ENCODE data around the gene WFS1.

The WFS1 gene

GRCh38 chr4:6300359-6300758, 30.7 kb downstream of the WFS1 start:
- no peak for DNase-seq (ENCODE audit: low read depth)

DNA sequence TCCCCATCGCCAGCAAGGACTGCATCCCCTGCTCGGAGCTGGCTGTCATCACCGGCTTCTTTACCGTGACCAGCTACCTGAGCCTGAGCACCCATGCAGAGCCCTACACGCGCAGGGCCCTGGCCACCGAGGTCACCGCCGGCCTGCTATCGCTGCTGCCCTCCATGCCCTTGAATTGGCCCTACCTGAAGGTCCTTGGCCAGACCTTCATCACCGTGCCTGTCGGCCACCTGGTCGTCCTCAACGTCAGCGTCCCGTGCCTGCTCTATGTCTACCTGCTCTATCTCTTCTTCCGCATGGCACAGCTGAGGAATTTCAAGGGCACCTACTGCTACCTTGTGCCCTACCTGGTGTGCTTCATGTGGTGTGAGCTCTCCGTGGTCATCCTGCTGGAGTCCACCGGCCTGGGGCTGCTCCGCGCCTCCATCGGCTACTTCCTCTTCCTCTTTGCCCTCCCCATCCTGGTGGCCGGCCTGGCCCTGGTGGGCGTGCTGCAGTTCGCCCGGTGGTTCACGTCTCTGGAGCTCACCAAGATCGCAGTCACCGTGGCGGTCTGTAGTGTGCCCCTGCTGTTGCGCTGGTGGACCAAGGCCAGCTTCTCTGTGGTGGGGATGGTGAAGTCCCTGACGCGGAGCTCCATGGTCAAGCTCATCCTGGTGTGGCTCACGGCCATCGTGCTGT, 31.5 kb downstream of the WFS1 start:
- DNase-seq (ENCODE audit: low read depth): no peak

DNA sequence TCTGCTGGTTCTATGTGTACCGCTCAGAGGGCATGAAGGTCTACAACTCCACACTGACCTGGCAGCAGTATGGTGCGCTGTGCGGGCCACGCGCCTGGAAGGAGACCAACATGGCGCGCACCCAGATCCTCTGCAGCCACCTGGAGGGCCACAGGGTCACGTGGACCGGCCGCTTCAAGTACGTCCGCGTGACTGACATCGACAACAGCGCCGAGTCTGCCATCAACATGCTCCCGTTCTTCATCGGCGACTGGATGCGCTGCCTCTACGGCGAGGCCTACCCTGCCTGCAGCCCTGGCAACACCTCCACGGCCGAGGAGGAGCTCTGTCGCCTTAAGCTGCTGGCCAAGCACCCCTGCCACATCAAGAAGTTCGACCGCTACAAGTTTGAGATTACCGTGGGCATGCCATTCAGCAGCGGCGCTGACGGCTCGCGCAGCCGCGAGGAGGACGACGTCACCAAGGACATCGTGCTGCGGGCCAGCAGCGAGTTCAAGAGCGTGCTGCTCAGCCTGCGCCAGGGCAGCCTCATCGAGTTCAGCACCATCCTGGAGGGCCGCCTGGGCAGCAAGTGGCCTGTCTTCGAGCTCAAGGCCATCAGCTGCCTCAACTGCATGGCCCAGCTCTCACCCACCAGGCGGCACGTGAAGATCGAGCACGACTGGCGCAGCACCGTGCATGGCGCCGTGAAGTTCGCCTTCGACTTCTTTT, 32.2 kb downstream of the WFS1 start:
- no peak for DNase-seq (ENCODE audit: low read depth)

- no peak for DNase-seq (ENCODE audit: low read depth)
Observed at GRCh38 chr4:6302869-6303268, 33.2 kb downstream of the WFS1 start.

DNA sequence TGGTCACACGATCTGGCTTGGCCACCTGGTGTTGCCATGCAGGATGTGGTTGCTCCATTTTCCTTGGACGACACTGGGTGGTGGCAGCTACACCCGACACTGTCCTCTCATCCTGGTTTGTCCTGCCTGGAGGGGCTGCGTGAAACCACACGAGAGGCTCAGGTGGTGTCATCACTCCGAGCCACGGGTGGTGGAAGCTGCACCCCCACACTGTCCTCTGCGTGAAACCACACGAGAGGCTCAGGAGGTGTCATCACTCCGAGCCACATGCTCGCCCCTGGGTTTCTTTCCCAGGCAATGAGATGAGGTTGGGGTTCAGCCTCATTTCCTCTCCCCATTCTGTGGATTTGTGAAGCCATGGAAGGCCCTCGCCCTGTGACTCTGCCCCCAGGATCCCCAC, 34.3 kb downstream of the WFS1 start:
- no peak for DNase-seq (ENCODE audit: low read depth)

- DNase-seq (ENCODE audit: low read depth): no peak
Observed at GRCh38 chr4:6306299-6306698, 36.6 kb downstream of the WFS1 start.

DNA sequence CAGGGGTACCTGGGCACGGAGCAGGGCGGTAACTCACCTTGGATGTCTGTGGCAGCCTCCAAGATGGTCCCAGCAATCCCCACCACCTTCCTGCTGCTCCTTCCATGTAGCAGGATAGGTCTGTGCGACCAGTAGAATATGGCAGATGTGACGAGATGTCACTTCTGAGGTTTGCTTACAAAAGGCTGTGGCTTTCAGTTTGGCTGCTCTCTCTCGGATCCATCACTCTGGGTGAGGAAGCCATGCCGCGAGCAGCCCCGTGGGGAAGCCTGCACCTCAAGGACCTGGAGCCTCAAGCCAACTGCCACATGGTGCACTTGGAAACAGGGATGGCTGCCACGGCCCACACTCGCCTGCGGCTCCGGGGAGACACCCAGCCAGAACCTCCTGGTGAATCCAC, 37.6 kb downstream of the WFS1 start:
- DNase-seq (ENCODE audit: low read depth): no peak

- DNase-seq (ENCODE audit: low read depth): no peak
Observed at GRCh38 chr4:6307891-6308290, 38.2 kb downstream of the WFS1 start.

- peak; percentile 13 for DNase-seq (ENCODE audit: low read depth)
Observed at GRCh38 chr4:6308899-6309643, 39.4 kb downstream of the WFS1 start.

DNA sequence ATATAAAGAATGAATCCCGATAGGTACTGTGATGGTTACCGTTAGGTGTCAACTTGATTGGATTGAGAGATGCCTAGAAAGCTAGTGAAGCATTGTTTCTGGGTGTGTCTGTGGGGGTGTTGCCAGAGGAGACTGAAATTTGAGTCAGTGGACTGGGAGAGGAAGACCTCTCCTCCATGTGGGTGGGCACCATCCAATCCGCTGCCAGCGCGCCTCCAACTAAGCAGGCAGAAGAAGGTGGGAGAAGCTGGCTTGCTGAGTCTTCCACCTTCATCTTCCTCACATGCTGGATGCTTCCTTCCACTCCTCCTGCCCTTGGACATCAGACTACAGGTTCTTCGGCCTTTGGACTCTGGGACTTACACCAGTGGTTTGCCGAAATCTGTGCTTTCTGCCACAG, 40.1 kb downstream of the WFS1 start:
- no peak for DNase-seq (ENCODE audit: low read depth)

GRCh38 chr4:6313216-6313615, 43.6 kb downstream of the WFS1 start:
- no peak for DNase-seq (ENCODE audit: low read depth)

DNA sequence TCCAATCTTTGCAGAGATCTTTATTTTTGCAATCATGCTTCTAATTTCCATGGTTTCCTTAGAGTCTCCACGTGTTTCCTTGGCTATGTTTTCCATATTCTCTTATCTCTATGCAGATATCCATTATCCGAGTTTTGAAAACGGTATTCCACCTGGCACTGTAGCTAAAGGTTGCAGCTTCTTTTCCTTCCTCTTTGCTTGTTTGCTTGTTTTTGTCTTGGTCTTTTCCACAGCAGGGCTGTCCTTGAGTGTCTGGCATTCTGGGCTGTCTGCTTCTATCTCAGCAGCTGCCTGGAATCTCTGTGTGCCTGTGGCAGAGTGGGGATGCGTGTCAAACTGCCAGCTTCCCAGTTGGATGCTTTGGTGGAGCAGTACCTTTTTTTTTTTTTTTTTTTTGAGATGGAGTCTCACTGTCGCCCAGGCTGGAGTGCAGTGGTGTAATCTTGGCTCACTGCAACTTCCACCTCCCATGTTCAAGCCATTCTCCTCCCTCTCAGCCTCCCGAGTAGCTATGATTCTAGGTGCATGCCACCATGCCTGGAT, 46.9 kb downstream of the WFS1 start:
- no peak for DNase-seq (ENCODE audit: low read depth)

GRCh38 chr4:6318206-6318605, 48.6 kb downstream of the WFS1 start:
- DNase-seq (ENCODE audit: low read depth): no peak

DNA sequence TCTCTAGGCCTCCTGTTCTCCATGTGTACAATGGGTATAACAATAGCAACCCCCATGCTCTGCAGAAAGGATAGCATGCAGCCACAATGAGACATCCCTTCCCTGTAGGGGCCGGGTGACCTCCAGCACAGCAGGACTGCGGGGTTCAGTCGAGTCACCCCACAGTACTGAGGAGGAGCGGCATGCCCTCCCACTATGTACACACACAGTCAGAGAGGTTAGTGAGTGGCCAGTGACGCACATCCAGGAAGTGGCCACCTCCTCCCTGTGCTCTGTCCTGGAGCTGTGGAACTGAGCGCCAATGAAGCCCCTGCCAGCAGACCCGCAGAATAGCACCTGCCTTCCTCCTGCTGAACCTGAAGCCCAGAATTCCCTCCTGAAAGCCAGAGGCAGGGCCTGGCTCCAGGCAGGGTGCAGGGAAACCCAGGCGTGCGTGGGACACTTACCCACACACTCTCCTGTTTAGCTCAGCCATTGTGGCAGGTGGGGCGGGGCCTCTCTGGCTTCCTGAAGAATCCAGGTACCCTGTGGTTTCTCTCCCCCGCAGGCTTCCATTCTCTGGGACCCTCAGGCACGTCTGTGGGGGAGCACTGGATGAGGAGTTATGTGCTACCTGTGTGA, 50.0 kb downstream of the WFS1 start:
- no peak for DNase-seq (ENCODE audit: low read depth)

DNA sequence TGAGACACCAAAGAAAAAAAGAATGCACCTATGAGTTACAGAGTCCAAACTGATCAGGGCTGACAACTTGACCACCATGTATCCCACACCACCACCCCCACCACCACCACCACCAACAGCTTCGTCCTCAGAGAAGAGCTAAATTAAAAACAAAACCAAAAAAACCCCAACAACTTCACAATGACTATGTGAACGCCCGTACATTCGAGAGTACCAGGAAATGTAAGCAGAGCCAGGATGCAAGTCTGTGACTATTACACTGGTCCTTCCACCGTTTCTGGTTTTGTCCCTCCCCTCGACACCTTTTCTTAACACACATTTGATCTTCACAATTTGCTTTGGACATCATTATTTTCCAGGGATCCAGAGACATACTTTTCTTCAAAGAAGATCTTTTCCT, 51.0 kb downstream of the WFS1 start:
- no peak for DNase-seq (ENCODE audit: low read depth)

GRCh38 chr4:6321361-6321760, 51.7 kb downstream of the WFS1 start:
- DNase-seq (ENCODE audit: low read depth): no peak

DNA sequence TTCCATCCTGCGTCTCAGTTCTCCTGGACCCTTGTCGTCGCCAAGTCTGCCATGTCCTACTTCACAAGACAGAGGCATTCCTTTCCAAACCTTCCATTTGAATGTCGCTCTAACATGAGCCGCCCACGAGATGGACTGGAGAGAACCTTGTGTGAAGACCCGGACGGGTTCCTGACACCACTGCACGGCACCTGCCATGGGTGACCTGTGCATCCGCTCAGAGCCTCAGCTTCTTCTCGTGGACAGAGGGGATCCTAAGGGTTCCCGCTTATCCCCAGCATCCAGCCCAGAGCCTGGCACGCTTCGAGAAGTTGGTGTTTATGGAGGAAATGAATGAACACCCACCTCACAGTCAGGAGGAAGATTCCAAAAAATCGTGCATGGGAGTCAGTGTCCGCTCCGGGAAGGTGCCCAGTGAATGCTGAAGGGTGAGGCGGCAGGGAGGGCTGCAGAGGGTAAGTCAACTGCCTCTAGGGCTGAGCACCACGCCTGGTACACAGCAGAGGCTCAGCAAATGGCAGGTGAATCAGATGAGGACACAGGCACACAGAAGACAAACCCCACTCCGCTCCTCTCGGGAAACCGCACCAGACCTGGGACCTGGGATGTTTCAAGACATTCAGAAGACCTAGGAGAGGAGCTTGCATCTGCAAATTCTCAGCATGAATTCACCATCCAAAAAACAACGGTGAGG, 52.6 kb downstream of the WFS1 start:
- DNase-seq (ENCODE audit: low read depth): no peak

DNA sequence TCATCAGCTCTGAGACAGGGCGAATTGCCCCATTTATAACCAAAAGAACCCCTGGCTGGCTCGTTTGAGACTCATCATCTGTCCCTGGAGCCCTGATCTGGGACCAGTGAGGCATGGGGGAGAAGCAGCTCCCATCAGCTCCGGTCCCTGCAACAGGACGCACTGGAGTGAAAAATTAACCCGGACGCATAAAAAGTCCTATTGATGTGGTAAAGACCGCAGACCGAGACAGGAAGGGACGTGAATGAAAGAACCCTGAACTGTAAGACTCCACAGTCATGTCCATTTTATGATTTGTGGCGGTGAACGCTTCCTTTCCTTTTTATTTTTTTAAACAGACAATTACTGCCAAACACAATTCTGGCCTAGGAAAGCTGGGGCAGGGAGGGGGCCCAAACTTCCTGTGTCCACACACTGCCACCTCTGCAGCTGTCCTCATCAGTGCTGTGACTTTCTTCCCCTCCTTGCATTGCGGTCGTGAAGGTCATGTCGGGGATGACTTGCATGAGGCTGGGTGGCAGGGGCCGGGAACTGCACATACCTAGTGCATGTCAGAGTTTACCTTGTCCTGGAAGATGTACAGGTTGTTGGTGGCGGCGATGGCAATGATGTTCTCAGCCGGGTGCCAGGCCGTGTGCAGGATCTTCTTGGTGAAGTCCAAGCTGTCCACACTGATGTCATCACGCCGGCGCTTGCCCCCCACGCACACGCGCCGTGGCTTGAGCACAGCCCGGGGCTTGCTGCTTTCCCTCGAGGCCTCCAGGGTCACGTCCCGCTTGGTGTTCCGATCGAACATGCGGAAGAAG, 53.3 kb downstream of the WFS1 start:
- DNase-seq (ENCODE audit: low read depth): no peak

- no peak for DNase-seq (ENCODE audit: low read depth)
Observed at GRCh38 chr4:6324461-6324998, 54.9 kb downstream of the WFS1 start.

GRCh38 chr4:6324999-6325787, 55.5 kb downstream of the WFS1 start:
- DNase-seq (ENCODE audit: low read depth): peak; percentile 8

Data from iris pigment epithelial cell (primary cell).